ENCODE results near the gene EML4. TPM values are rescaled to one million over a fixed set of nuclear protein-coding genes. Genes with fewer than 3 reads are reported as not detected.

EML4 gene
- total RNA-seq, 1 donor from 2014 or later: 50.8 TPM

DNA sequence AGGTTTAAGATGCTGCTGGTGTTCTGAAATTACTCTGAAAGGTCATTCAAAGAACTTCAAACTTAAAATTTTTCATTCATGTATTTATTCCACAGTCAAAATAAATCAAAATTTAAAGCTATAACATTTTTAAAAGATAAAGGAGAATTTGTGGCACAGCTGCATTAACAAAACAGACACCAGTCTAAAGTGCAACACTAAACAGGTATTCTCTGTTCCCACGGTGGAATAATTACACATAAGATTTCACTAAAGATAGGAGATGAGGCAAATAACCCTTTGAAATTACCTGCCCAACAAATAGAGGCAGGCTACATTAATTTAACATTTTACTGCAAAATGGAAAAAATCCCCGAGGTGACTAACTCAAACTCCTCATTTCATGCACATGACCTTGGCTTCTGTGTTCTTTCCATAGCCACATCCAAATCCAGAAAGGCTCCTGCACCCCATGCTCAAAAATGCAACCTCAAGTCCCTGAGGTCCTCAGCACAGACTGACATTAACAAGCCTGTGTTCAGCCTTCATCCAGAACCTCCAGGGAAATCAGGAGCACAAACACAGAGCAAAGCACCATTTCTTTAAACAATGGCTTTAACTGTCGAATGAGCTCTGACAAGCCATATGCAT, 181.4 kb downstream of the EML4 start:
- TF ChIP-seq, protein P1, sequence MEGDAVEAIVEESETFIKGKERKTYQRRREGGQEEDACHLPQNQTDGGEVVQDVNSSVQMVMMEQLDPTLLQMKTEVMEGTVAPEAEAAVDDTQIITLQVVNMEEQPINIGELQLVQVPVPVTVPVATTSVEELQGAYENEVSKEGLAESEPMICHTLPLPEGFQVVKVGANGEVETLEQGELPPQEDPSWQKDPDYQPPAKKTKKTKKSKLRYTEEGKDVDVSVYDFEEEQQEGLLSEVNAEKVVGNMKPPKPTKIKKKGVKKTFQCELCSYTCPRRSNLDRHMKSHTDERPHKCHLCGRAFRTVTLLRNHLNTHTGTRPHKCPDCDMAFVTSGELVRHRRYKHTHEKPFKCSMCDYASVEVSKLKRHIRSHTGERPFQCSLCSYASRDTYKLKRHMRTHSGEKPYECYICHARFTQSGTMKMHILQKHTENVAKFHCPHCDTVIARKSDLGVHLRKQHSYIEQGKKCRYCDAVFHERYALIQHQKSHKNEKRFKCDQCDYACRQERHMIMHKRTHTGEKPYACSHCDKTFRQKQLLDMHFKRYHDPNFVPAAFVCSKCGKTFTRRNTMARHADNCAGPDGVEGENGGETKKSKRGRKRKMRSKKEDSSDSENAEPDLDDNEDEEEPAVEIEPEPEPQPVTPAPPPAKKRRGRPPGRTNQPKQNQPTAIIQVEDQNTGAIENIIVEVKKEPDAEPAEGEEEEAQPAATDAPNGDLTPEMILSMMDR (IDR thresholded peaks at IDR 0.05; ENCODE audit: partially characterized antibody, unreplicated experiment): no peak
- Mint-ChIP-seq H3K4me1 (ENCODE audit: low read depth, unreplicated experiment) (peaks cover 26% of the 10 kb centered on the region), H3K27me3 (ENCODE audit: unreplicated experiment) (no peaks in the 10 kb centered on the region), H3K9me3 (ENCODE audit: unreplicated experiment) (peaks cover 2% of the 10 kb centered on the region), H3K36me3 (ENCODE audit: unreplicated experiment) (no peaks in the 10 kb centered on the region), H3K27ac (ENCODE audit: unreplicated experiment) (peak overlapping the region; percentile 24), H3K4me3 (ENCODE audit: unreplicated experiment) (peak overlapping the region; percentile 8)
- DNase-seq: no peak

- TF ChIP-seq, protein P1 (IDR thresholded peaks at IDR 0.05; ENCODE audit: partially characterized antibody, unreplicated experiment): no peak
- Mint-ChIP-seq H3K27ac (ENCODE audit: unreplicated experiment) (no peak overlapping the region), H3K36me3 (ENCODE audit: unreplicated experiment) (no peaks in the 10 kb centered on the region), H3K4me3 (ENCODE audit: unreplicated experiment) (no peak overlapping the region), H3K27me3 (ENCODE audit: unreplicated experiment) (no peaks in the 10 kb centered on the region), H3K9me3 (ENCODE audit: unreplicated experiment) (peaks cover 2% of the 10 kb centered on the region), H3K4me1 (ENCODE audit: low read depth, unreplicated experiment) (peaks cover 26% of the 10 kb centered on the region)
- DNase-seq: no peak
These were observed 182.7 kb downstream of the EML4 start for GRCh38 chr2:42351864-42352263.

DNA sequence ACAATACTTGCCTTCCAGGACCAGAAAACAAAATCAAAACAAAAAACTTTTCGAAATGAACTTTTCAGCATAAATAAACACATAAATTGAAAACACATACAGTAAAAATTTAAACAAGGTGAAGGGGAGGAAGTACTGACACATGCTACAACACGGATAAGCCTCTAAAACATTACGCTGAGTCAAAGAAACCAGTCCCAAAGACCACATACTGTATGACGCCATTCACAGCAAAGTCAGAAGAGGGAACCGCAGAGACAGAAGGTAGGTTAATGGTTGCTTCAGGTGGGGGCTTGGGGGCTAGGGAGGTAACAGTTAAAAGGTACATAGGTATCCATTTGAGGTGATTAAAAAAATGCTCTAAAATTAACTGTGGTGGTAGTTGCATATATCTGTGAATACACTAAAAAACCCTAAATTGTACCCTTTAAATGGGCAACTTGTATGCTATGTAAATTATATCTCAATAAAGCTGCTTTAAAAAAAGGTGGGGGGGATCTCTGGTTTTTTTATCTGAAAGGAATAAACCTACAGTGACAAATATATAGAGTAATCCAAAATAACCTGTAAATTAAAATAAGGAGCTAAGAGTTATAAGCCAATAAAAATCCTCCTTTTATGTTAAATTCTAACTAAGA, 184.8 kb downstream of the EML4 start:
- Mint-ChIP-seq H3K4me1 (ENCODE audit: low read depth, unreplicated experiment) (peaks cover 25% of the 10 kb centered on the region), H3K27ac (ENCODE audit: unreplicated experiment) (no peak overlapping the region), H3K36me3 (ENCODE audit: unreplicated experiment) (no peaks in the 10 kb centered on the region), H3K9me3 (ENCODE audit: unreplicated experiment) (peaks cover under 1% of the 10 kb centered on the region), H3K4me3 (ENCODE audit: unreplicated experiment) (no peak overlapping the region), H3K27me3 (ENCODE audit: unreplicated experiment) (peaks cover 2% of the 10 kb centered on the region)
- no peak for DNase-seq
- TF ChIP-seq, protein P1 (IDR thresholded peaks at IDR 0.05; ENCODE audit: partially characterized antibody, unreplicated experiment): no peak

- Mint-ChIP-seq H3K27me3 (ENCODE audit: unreplicated experiment) (peaks cover 2% of the 10 kb centered on the region), H3K4me1 (ENCODE audit: low read depth, unreplicated experiment) (peaks cover 28% of the 10 kb centered on the region), H3K9me3 (ENCODE audit: unreplicated experiment) (peaks cover 1% of the 10 kb centered on the region), H3K36me3 (ENCODE audit: unreplicated experiment) (no peaks in the 10 kb centered on the region), H3K4me3 (ENCODE audit: unreplicated experiment) (peak overlapping the region; percentile 89), H3K27ac (ENCODE audit: unreplicated experiment) (peak overlapping the region; percentile 95)
- TF ChIP-seq, protein P1 (IDR thresholded peaks at IDR 0.05; ENCODE audit: partially characterized antibody, unreplicated experiment): no peak
- no peak for DNase-seq
These were observed 190.3 kb downstream of the EML4 start for GRCh38 chr2:42359304-42359964.
